Measurements from ENCODE around the gene ARIH1.

- TF ChIP-seq CTCF (IDR thresholded peaks at IDR 0.05) (no peak), POLR2A (IDR thresholded peaks at IDR 0.05) (no peak)
Measured at GRCh38 chr15:72474466-72474911, 359 bp downstream of the ARIH1 start.
